Smooth muscle cell (in vitro differentiated cells): ENCODE measurements around the gene MBOAT1. TPM values are rescaled to one million over a fixed set of nuclear protein-coding genes. Genes with fewer than 3 reads are reported as not detected.

ENCODE experiments used
- DNase-seq: peaks from one replicate; lab custom pipeline; 2025; ENCODE audit not compliant: unreplicated experiment; lab: John Stamatoyannopoulos, UW
- H2AFZ ChIP-seq: fragments of 200-600 bp; sonication (generic); 2 replicates; pipeline ENCODE4 v1.6.0; 2016; ENCODE audit warnings: antibody characterized with exemption, low read depth, mild to moderate bottlenecking
- H3F3A ChIP-seq: fragments of 200-600 bp; sonication (generic); 2 replicates; pipeline ENCODE4 v1.6.0; 2017; ENCODE audit warnings: antibody characterized with exemption, low read depth
- H3K27ac ChIP-seq: fragments of 200-600 bp; sonication (generic); 2 replicates; pipeline ENCODE4 v1.5.1; 2016; ENCODE audit warnings: low read depth, mild to moderate bottlenecking
- H3K27me3 ChIP-seq: fragments of 200-600 bp; sonication (generic); 2 replicates; pipeline ENCODE4 v1.6.1; 2016; ENCODE audit warnings: low read depth, mild to moderate bottlenecking
- H3K36me3 ChIP-seq: fragments of 200-600 bp; sonication (generic); 2 replicates; pipeline ENCODE4 v1.5.1; 2016; ENCODE audit warnings: low read depth
- H3K4me1 ChIP-seq: fragments of 200-600 bp; sonication (generic); 2 replicates; pipeline ENCODE4 v1.5.1; 2016; ENCODE audit warnings: low read depth
- H3K4me2 ChIP-seq: fragments of 200-600 bp; sonication (generic); 2 replicates; pipeline ENCODE4 v1.6.0; 2016; ENCODE audit warnings: mild to moderate bottlenecking
- H3K4me3 ChIP-seq: fragments of 200-600 bp; sonication (generic); 2 replicates; pipeline ENCODE4 v1.5.1; 2016; ENCODE audit warnings: mild to moderate bottlenecking
- H3K79me2 ChIP-seq: fragments of 200-600 bp; sonication (generic); 2 replicates; pipeline ENCODE4 v1.6.0; 2016; ENCODE audit warnings: low read depth, mild to moderate bottlenecking
- H3K9ac ChIP-seq: fragments of 200-600 bp; sonication (generic); 2 replicates; pipeline ENCODE4 v1.6.0; 2016; ENCODE audit warnings: low read depth
- H3K9me3 ChIP-seq: fragments of 200-600 bp; sonication (generic); replicated peaks from 2 replicates; pipeline ENCODE4 v1.5.1; 2016; ENCODE audit warnings: low read depth
- H4K20me1 ChIP-seq: fragments of 200-600 bp; sonication (generic); 2 replicates; pipeline ENCODE4 v1.6.0; 2016; ENCODE audit warnings: low read depth
- WGBS: methylation state at CpG from one replicate; pipeline ENCODE4 v1.1.7; 2016; ENCODE audit warnings: low lambda C conversion rate; 5-methylcytosine and 5-hydroxymethylcytosine counted together
- polyA plus RNA-seq: library from polyadenylated mRNA; unstranded; fragments of >200 nt; fragmentation: Nextera tagmentation; extraction: Ambion mirVana; gene quantifications from 2 replicates; pipeline ENCODE4 v1.2.1, GENCODE V29; 2016
- total RNA-seq: library from RNA; depleted of rRNA; stranded (reverse); fragments of >200 nt; gene quantifications from 2 replicates; pipeline ENCODE4 v1.2.3, GENCODE V29; 2014
- TF ChIP-seq, protein P1 (sequence below): fragments of 200-600 bp; sonication (generic); IDR thresholded peaks from 2 replicates; pipeline ENCODE4 v1.5.1; 2017; ENCODE audit warnings: borderline replicate concordance, mild to moderate bottlenecking, antibody characterized with exemption; ENCODE audit not compliant: insufficient read depth, poor library complexity, severe bottlenecking

Gene MBOAT1
- total and polyA plus RNA-seq, 2 experiments from 2014 or later, result 0.73 to 2.5 TPM

DNA sequence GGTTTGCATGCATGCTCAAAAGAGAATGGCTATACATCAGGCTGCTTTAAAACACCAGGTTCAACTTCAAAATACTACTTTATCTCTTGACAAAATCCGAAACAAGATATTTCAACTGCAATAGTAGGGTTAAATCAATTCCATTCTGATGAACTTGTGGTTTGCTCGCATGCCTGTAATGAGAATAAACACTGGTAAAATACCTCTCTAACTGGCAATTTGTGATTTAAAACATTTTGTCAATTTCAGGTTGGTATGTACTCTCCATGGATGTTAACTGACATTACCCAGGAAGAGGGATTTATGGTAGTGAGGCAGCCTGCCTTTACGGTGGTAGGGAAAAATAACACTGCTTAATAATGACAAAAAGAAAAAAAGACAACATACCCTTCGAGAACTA, 74.4 kb downstream of the MBOAT1 start:
- Histone ChIP-seq H2AFZ (no peak overlapping the region), H3K4me1 (no peaks in the 10 kb centered on the region), H3K36me3 (no peaks in the 10 kb centered on the region), H3K4me3 (no peak overlapping the region), H3K9ac (no peak overlapping the region), H3K4me2 (no peak overlapping the region), H3K9me3 (no peaks in the 10 kb centered on the region), H3K79me2 (no peaks in the 10 kb centered on the region), H4K20me1 (no peaks in the 10 kb centered on the region), H3K27me3 (no peaks in the 10 kb centered on the region), H3K27ac (no peak overlapping the region), H3F3A (no peaks in the 10 kb centered on the region)
- no peak for DNase-seq
- 82% methylated on average over 4 of the region's 4 CpGs for WGBS
- TF ChIP-seq, protein P1, sequence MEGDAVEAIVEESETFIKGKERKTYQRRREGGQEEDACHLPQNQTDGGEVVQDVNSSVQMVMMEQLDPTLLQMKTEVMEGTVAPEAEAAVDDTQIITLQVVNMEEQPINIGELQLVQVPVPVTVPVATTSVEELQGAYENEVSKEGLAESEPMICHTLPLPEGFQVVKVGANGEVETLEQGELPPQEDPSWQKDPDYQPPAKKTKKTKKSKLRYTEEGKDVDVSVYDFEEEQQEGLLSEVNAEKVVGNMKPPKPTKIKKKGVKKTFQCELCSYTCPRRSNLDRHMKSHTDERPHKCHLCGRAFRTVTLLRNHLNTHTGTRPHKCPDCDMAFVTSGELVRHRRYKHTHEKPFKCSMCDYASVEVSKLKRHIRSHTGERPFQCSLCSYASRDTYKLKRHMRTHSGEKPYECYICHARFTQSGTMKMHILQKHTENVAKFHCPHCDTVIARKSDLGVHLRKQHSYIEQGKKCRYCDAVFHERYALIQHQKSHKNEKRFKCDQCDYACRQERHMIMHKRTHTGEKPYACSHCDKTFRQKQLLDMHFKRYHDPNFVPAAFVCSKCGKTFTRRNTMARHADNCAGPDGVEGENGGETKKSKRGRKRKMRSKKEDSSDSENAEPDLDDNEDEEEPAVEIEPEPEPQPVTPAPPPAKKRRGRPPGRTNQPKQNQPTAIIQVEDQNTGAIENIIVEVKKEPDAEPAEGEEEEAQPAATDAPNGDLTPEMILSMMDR, result no peak

DNA sequence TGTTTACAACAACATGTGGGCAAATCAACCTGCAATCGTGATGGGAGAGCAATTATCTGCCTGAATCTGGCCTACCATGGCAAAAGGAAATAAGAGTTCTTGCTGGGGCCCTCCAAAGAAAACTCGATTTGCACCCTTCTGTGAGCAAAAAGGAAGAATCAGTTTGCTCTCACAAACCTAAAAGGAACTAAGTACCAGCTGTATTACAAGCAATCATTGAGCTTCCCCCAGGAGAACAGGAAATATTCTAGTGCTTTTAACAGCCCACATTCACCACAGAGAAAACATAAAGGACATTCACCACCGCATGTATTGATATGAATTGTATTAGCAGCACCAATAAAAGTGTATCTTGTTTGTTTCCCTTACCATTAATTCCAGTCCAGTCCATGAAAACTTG, 75.0 kb downstream of the MBOAT1 start:
- DNase-seq, result no peak
- Histone ChIP-seq H3K79me2 (no peaks in the 10 kb centered on the region), H3K4me3 (no peak overlapping the region), H3F3A (no peaks in the 10 kb centered on the region), H3K27me3 (no peaks in the 10 kb centered on the region), H4K20me1 (no peaks in the 10 kb centered on the region), H3K27ac (no peak overlapping the region), H2AFZ (no peak overlapping the region), H3K4me2 (no peak overlapping the region), H3K9me3 (no peaks in the 10 kb centered on the region), H3K36me3 (no peaks in the 10 kb centered on the region), H3K9ac (no peak overlapping the region), H3K4me1 (no peaks in the 10 kb centered on the region)
- TF ChIP-seq, protein P1, result no peak
- WGBS, result 90% methylated on average over 3 of the region's 3 CpGs

DNA sequence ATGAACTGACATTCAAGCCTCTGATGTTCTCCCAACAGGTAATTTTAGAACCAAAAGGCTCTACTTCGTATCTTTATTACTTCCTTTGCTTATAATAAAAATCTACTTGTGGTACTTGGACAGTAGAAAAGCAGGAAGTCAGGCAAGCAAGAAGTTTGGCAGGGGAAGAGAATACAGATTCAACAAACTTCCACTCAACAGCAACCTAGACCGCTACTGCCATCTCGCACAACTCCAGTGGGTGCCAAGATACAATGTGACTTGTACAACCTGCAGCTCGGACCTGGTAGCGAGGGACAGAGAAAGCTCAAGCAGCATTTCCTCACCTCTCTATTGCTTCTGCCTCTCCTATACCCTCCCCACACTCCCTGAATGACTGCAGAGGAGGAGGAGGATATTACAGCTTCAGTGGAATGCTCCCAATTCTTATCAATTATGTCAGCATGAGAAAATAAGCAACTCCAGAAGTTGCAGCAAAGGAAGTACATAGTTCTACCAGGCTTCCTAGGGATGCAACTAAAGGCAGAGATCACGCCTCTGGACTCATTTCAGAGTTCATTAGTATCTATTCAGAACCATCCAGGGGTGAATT, 76.5 kb downstream of the MBOAT1 start:
- H3K36me3 ChIP-seq, result no peaks in the 10 kb centered on the region
- no peak overlapping the region for H3K4me3 ChIP-seq
- TF ChIP-seq, protein P1, result no peak
- no peaks in the 10 kb centered on the region for H4K20me1 ChIP-seq
- no peak overlapping the region for H2AFZ ChIP-seq
- H3K79me2 ChIP-seq, result no peaks in the 10 kb centered on the region
- no peak overlapping the region for H3K4me2 ChIP-seq
- no peak overlapping the region for H3K27ac ChIP-seq
- no peaks in the 10 kb centered on the region for H3F3A ChIP-seq
- WGBS, result 92% methylated on average over 6 of the region's 6 CpGs
- H3K4me1 ChIP-seq, result no peaks in the 10 kb centered on the region
- H3K9me3 ChIP-seq, result no peaks in the 10 kb centered on the region
- DNase-seq, result no peak
- H3K9ac ChIP-seq, result no peak overlapping the region
- H3K27me3 ChIP-seq, result no peaks in the 10 kb centered on the region

DNA sequence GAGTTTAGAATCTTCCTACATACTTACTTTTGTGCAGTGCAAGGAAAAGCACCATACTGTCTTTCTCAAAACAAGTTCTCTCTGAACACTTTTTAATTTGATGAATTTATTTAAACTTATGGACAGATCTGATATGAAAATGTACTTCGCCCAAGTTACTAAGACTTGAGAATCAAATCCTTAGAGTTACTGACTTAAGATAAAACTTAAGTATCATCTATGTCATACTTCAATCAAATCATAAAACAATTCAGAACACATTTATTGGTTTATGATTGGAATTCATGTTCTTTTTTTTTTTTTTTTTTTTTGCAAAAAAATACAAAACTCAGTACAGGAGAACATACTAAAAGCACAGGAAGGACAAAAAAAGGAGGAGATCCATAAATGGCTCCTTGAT, 77.7 kb downstream of the MBOAT1 start:
- no peak for DNase-seq
- H3K27me3 ChIP-seq, result no peaks in the 10 kb centered on the region
- TF ChIP-seq, protein P1, result no peak

More for the DNA sequence above, 77.7 kb downstream of the MBOAT1 start:
- H3K36me3 ChIP-seq, result no peaks in the 10 kb centered on the region
- no peak overlapping the region for H3K27ac ChIP-seq
- no peak overlapping the region for H3K4me2 ChIP-seq
- H3F3A ChIP-seq, result no peaks in the 10 kb centered on the region
- H3K9me3 ChIP-seq, result no peaks in the 10 kb centered on the region
- no peak overlapping the region for H3K4me3 ChIP-seq
- H4K20me1 ChIP-seq, result no peaks in the 10 kb centered on the region
- WGBS, result 91% methylated on average over 1 of the region's 1 CpG
- H2AFZ ChIP-seq, result no peak overlapping the region
- H3K9ac ChIP-seq, result no peak overlapping the region
- H3K79me2 ChIP-seq, result no peaks in the 10 kb centered on the region
- no peaks in the 10 kb centered on the region for H3K4me1 ChIP-seq
